Spleen (tissue), 11 donors: ENCODE data around the gene MAPK7. TPM values are rescaled to one million over a fixed set of nuclear protein-coding genes. Genes with fewer than 3 reads are reported as not detected.

Experiments used
- DNase-seq: peaks from one replicate; pipeline ENCODE4 v3.0.0-alpha.2; 2020
- H3K27ac ChIP-seq, 8 donors: fragments of 200-600 bp; sonication (generic) in 7 of 8; 1 replicate in 4 of 8; 2 replicates in 4 of 8; pipeline versions ENCODE4 v1.5.0 to v1.8.0; 2016 to 2021; ENCODE audit warnings: inconsistent platforms in 4 of 8, mild to moderate bottlenecking in 4 of 8, moderate library complexity in 1 of 8
- H3K27me3 ChIP-seq, 7 donors: fragments of 200-600 bp; sonication (generic) in 6 of 7; replicated peaks in 1 of 7; 1 replicate in 4 of 7; 2 replicates in 3 of 7; pipeline versions ENCODE4 v1.5.0 to v1.8.0; 2016 to 2021; ENCODE audit warnings: inconsistent platforms in 3 of 7, mild to moderate bottlenecking in 1 of 7
- H3K36me3 ChIP-seq, 6 donors: fragments of 200-600 bp; sonication (generic) in 5 of 6; 1 replicate in 4 of 6; 2 replicates in 2 of 6; pipeline versions ENCODE4 v1.5.0 to v1.8.0; 2016 to 2021; ENCODE audit warnings: inconsistent platforms in 2 of 6
- H3K4me1 ChIP-seq, 6 donors: fragments of 200-600 bp; sonication (generic) in 5 of 6; 1 replicate in 3 of 6; 2 replicates in 3 of 6; pipeline versions ENCODE4 v1.5.0 to v1.8.0; 2016 to 2021; ENCODE audit warnings: inconsistent platforms in 3 of 6
- H3K4me3 ChIP-seq, 8 donors: fragments of 200-600 bp; sonication (generic) in 7 of 8; 1 replicate in 4 of 8; 2 replicates in 4 of 8; pipeline versions ENCODE4 v1.5.0 to v1.8.0; 2016 to 2021; ENCODE audit warnings: inconsistent platforms in 4 of 8, mild to moderate bottlenecking in 4 of 8, moderate library complexity in 2 of 8
- H3K9me3 ChIP-seq, 8 donors: fragments of 200-600 bp; sonication (generic) in 7 of 8; 1 replicate in 4 of 8; 2 replicates in 4 of 8; pipeline versions ENCODE4 v1.5.0 to v1.8.0; 2016 to 2021; ENCODE audit warnings: inconsistent platforms in 4 of 8
- CTCF ChIP-seq, 11 experiments: fragments of 200-600 bp in 7 of 11; fragments of 450-650 bp in 4 of 11; sonication (generic) in 4 of 11; IDR thresholded peaks in 8 of 11; conservative IDR thresholded peaks in 3 of 11; 1 replicate in 7 of 11; 2 replicates in 4 of 11; pipeline versions ENCODE4 v1.4.0 to v1.8.0; 2016 to 2021; ENCODE audit warnings: antibody characterized with exemption in 11 of 11, inconsistent platforms in 4 of 11, mild to moderate bottlenecking in 1 of 11
- POLR2A ChIP-seq, 3 donors: fragments of 450-650 bp; IDR thresholded peaks; one replicate each; pipeline ENCODE4 v1.5.1; 2017; ENCODE audit warnings: antibody characterized with exemption in 3 of 3, mild to moderate bottlenecking in 1 of 3
- POLR2AphosphoS5 ChIP-seq, 3 donors: sonication (generic); formaldehyde crosslinking; IDR thresholded peaks; one replicate each; pipeline ENCODE4 v1.5.1; 2017; ENCODE audit warnings: antibody characterized with exemption in 3 of 3
- WGBS, 5 donors: extraction: QIAGEN DNeasy Blood & Tissue Kit in 3 of 5; methylation state at CpG; one replicate each; pipeline versions ENCODE4 v1.1.5 to v1.1.7; 2013 to 2018; 5-methylcytosine and 5-hydroxymethylcytosine counted together
- intact Hi-C: fragments of 100-400 bp; cut with DNase I; formaldehyde crosslinking; loops from one replicate; pipeline ENCODE4 v1.15.0; 2023; ENCODE audit warnings: low total_unique reads
- polyA plus RNA-seq, 3 donors: library from polyadenylated mRNA; stranded (reverse); fragments of 200-250 nt; gene quantifications; one replicate each; pipeline ENCODE4 v1.2.1, GENCODE V29; 2013
- total RNA-seq, 7 donors: library from RNA; depleted of rRNA in 3 of 7; stranded (reverse); fragments of >200 nt in 3 of 7; fragmentation: NEBNext Ultra II Directional in 4 of 7; extraction: Animal tissue kit (Norgen Biotek cat#: 25700) in 4 of 7; gene quantifications; one replicate each; pipeline versions ENCODE4 v1.1.0 to v1.2.1, GENCODE V29; 2016 to 2021
- donor health status: healthy with polysubstance abuse.
- donor health status: DM: no; HTN: no; CAD: no; lungs with moderate emphysema.
- donor health status: DM: no; HTN: no; CAD: no.
- donor health status: Bipolar disorder and iron deficiency.
- donor health status: healthy.
- donor health status: DM: no; HTN: no; CAD: no.
- donor health status: DM: yes; HTN: yes; CAD: no.

MAPK7 gene
- total and polyA plus RNA-seq, 10 donors: 5.7 to 56.2 (median 30.3) TPM

GRCh38 chr17:19339341-19339815, 38.9 kb upstream of the MAPK7 start:
- TF ChIP-seq POLR2A (IDR thresholded peaks at IDR 0.05): no peak
- no peak for TF ChIP-seq POLR2AphosphoS5 (IDR thresholded peaks at IDR 0.05)
- no peak for TF ChIP-seq CTCF (IDR thresholded peaks at IDR 0.05 in 8 of 11, conservative IDR thresholded peaks at IDR 0.05 in 3 of 11)
- 72 to 90% (median 80%) methylated on average over 2 of the region's 2 CpGs for WGBS, 5 donors
- peaks cover 6 to 58% (median 20%) of the 10 kb centered on the region in 6 donors for H3K4me1 ChIP-seq
- no peaks in the 10 kb centered on the region for H3K9me3 ChIP-seq
- no peak overlapping the region for H3K4me3 ChIP-seq
- no peak for DNase-seq
- peaks cover 0 to 6% (median 0%) of the 10 kb centered on the region in 6 donors for H3K36me3 ChIP-seq
- intact Hi-C loops: no loop called here
- peaks cover 0 to 12% (median 0%) of the 10 kb centered on the region in 7 donors for H3K27me3 ChIP-seq
- H3K27ac ChIP-seq: no peak overlapping the region

GRCh38 chr17:19341211-19341631, 37.1 kb upstream of the MAPK7 start:
- H3K9me3 ChIP-seq: no peaks in the 10 kb centered on the region
- no peak for DNase-seq
- TF ChIP-seq CTCF (IDR thresholded peaks at IDR 0.05 in 8 of 11, conservative IDR thresholded peaks at IDR 0.05 in 3 of 11) (no peak), POLR2A (IDR thresholded peaks at IDR 0.05) (no peak), POLR2AphosphoS5 (IDR thresholded peaks at IDR 0.05) (no peak)
- 72 to 83% (median 77%) methylated on average over 7 of the region's 7 CpGs for WGBS, 5 donors
- peaks cover 0 to 10% (median 0%) of the 10 kb centered on the region in 7 donors for H3K27me3 ChIP-seq
- H3K27ac ChIP-seq: no peak overlapping the region
- H3K4me3 ChIP-seq: no peak overlapping the region
- intact Hi-C loops: no loop called here
- H3K4me1 ChIP-seq: peaks cover 6 to 61% (median 20%) of the 10 kb centered on the region in 6 donors
- H3K36me3 ChIP-seq: peaks cover 0 to 1% (median 0%) of the 10 kb centered on the region in 6 donors

- peak; percentile 50 for DNase-seq
- H3K4me3 ChIP-seq: no peak overlapping the region
- H3K9me3 ChIP-seq: no peaks in the 10 kb centered on the region
- WGBS, 5 donors: 71 to 77% (median 75%) methylated on average over 20 of the region's 20 CpGs
- TF ChIP-seq POLR2AphosphoS5 (IDR thresholded peaks at IDR 0.05) (peak in 1 of 3 donors; percentile 6), CTCF (IDR thresholded peaks at IDR 0.05 in 8 of 11, conservative IDR thresholded peaks at IDR 0.05 in 3 of 11) (no peak)
- H3K27ac ChIP-seq: no peak overlapping the region
- intact Hi-C loops: no loop called here
- H3K36me3 ChIP-seq: no peaks in the 10 kb centered on the region
- peaks cover 6 to 61% (median 20%) of the 10 kb centered on the region in 6 donors for H3K4me1 ChIP-seq
- H3K27me3 ChIP-seq: peaks cover 0 to 10% (median 0%) of the 10 kb centered on the region in 7 donors
These were observed 36.4 kb upstream of the MAPK7 start for GRCh38 chr17:19341641-19342610.
